Measurements from ENCODE around the gene RUNX2.

RUNX2 gene

GRCh38 chr6:45521226-45521625 lies 193.1 kb downstream of the RUNX2 start:
- DNase-seq (ENCODE audit: low read depth) = no peak

- no peak for DNase-seq (ENCODE audit: low read depth)
Measured at GRCh38 chr6:45522486-45522885, 194.4 kb downstream of the RUNX2 start.

- DNase-seq (ENCODE audit: low read depth) = no peak
Measured at GRCh38 chr6:45527210-45527609, 199.1 kb downstream of the RUNX2 start.

GRCh38 chr6:45531999-45532595 lies 204.0 kb downstream of the RUNX2 start:
- DNase-seq (ENCODE audit: low read depth) = no peak

GRCh38 chr6:45532721-45533210 lies 204.6 kb downstream of the RUNX2 start:
- no peak for DNase-seq (ENCODE audit: low read depth)

GRCh38 chr6:45533386-45533785 lies 205.3 kb downstream of the RUNX2 start:
- DNase-seq (ENCODE audit: low read depth) = no peak

GRCh38 chr6:45535933-45536332 lies 207.8 kb downstream of the RUNX2 start:
- DNase-seq (ENCODE audit: low read depth) = no peak

GRCh38 chr6:45537539-45537938 lies 209.4 kb downstream of the RUNX2 start:
- DNase-seq (ENCODE audit: low read depth) = no peak

GRCh38 chr6:45538641-45539547 lies 210.8 kb downstream of the RUNX2 start:
- DNase-seq (ENCODE audit: low read depth) = no peak

- DNase-seq (ENCODE audit: low read depth) = no peak
Measured at GRCh38 chr6:45540375-45540920, 212.3 kb downstream of the RUNX2 start.

GRCh38 chr6:45541934-45542333 lies 213.8 kb downstream of the RUNX2 start:
- DNase-seq (ENCODE audit: low read depth) = no peak

GRCh38 chr6:45543298-45544235 lies 215.4 kb downstream of the RUNX2 start:
- peak; percentile 56 for DNase-seq (ENCODE audit: low read depth)

GRCh38 chr6:45545416-45545815 lies 217.3 kb downstream of the RUNX2 start:
- no peak for DNase-seq (ENCODE audit: low read depth)

- no peak for DNase-seq (ENCODE audit: low read depth)
Measured at GRCh38 chr6:45548657-45549515, 220.8 kb downstream of the RUNX2 start.

- DNase-seq (ENCODE audit: low read depth) = no peak
Measured at GRCh38 chr6:45552536-45552935, 224.4 kb downstream of the RUNX2 start.

- DNase-seq (ENCODE audit: low read depth) = no peak
Measured at GRCh38 chr6:45553730-45554344, 225.7 kb downstream of the RUNX2 start.

GRCh38 chr6:45554591-45554990 lies 226.5 kb downstream of the RUNX2 start:
- DNase-seq (ENCODE audit: low read depth) = no peak

- no peak for DNase-seq (ENCODE audit: low read depth)
Measured at GRCh38 chr6:45555981-45556771, 228.0 kb downstream of the RUNX2 start.

- DNase-seq (ENCODE audit: low read depth) = no peak
Measured at GRCh38 chr6:45556828-45557227, 228.7 kb downstream of the RUNX2 start.

- DNase-seq (ENCODE audit: low read depth) = no peak
Measured at GRCh38 chr6:45557454-45557853, 229.3 kb downstream of the RUNX2 start.

All from HS-5 (cell line).